HG02571 (cell line): Measurements from ENCODE around the gene CACNG4.
"Not testable (repeated sequence)": the region's sequence is repeated elsewhere in the genome, so short reads cannot be mapped to it uniquely, and the experiment has no call there.

ENCODE experiments used
- ATAC-seq: cut with Tn5 transposase; IDR thresholded peaks from one replicate; pipeline ENCODE4 v1.9.1; 2021; ENCODE audit warnings: mild to moderate bottlenecking, moderate library complexity; ENCODE audit not compliant: unreplicated experiment

CACNG4 gene

DNA sequence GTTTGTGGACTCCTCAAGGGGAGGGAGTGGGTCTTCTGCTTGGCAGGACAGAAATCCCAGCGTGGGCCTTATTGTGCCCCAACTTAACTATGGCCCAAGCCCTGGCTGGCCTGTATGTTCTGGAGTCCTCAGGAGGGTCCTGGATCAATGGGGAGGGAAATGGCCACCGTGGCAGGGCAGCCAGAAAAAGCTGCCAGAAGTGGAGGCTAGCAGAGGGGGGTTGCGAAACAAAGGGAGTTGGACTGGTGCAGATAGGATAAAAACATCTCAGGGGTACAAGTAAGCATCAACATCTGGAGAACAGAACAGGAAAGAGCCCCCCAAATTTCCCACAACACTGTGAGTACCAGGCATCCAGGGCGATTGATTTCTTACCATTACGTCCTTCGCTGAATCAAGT is 76.1 kb downstream of the CACNG4 start:
- no peak for ATAC-seq

- ATAC-seq = not testable (repeated sequence)
Measured at GRCh38 chr17:67041119-67041518, 76.6 kb downstream of the CACNG4 start.

DNA sequence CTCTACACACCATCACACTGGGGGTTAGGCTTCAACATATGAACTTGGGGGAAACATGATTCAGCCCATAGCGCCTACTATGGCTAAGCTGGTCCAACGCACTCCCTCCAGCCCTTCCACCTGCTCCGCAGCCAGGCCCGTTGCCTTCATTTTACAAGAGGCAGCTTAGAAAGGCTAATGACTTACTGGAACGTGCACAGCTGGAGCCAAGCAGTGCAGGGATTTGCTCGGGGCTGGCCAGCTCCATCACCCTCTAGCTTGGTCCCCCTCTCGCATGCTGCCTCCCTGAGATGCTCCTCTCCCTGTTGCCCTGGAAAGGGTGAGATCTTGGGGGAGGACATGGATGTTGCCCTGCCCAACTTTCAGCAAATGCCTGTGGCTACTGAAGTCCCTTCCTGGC is 77.0 kb downstream of the CACNG4 start:
- no peak for ATAC-seq

DNA sequence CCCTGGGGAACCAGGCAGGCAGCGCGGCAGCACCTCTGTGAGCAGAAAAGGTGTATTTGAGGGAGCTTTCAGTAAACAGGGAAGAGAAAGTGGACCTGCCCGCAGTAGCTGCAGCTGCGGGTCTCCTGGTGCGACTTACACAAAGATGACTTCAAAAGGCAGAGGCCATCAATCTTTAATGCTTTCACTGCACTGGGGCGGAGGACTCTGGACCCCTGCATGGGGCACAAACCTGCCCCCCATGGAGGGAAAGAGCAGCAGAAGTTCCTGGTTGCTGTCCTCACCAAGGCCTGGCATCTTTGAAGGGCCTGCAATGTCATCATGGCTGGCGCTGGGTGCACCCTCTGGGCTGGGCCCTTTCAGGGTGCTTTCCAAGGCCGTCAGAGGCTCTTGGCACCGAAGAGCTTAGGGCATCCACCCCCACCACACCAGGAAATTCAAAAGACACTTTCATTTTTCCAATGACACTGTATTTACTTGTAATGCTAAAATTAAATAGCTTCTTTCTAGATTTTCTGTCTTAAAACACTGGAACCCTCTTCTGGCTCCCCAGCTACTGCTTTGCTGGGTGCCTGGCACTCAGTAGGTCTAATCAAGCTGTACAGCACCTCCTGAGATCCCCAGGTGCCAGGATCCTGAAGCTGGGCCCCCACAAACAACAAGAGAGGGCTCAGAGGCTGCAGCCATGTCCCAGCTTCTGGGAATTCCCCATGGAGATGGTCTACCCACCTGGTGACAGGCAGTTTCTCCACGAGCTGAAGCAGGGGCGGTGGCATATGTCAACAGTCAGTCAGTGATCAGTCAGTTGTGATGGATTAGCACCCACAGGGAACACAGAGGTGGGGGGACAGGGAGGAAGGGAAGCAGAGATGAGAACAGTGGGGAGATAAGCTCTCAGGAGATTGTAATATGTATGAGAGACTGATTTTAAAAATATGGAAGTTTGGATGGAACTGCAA is 77.7 kb downstream of the CACNG4 start:
- no peak for ATAC-seq

DNA sequence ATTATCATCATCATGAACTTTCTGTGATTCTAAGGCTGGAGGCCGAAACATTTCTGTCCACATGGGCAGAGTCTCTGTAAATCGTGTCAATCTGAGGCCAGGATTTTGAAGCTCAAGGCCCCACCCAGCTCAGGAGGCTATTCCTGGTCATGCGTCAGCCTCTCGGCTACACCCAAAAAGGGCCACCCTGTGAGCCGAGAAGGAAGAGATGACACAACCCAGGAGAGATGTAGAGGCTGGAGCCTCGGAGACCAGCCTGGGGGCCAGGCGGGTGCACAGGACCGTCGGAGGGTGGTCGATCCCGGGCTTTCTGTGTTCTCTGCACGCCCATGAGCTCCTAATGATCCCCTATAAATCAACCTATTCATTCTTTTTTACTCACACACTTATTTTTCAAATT is 78.8 kb downstream of the CACNG4 start:
- no peak for ATAC-seq

DNA sequence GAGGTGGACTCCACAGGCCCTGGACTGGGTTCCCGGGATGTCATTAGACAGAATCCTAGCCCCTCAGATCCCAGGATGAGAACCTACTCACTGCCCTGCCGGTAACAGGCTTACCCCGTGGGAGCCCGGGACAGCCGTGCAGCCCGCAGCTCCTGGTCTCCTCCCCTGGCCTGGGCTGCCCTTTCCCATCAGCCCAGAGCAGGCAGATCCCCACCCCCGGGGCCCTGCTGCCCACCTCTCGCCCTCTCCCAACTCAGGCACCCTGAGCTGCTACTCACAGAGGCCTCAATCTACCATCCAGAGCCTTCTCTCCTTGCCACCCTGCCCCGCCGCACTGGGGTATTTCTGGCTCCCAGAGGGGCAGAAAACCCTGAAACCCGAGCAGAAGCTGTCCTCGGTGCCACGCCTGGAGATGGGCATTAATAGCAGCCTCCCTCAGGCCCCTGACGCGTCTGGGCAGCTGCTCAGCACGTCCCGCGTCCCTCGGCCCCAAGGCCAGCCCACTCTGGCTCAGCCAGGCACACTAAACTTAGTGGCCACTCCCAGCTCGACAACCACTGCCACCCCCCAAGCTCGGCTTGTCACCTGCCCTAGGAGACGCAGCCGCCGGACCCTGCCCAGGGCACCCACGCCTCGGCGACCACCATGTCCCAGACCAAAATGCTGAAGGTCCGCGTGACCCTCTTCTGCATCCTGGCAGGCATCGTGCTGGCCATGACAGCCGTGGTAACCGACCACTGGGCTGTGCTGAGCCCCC is 79.7 kb downstream of the CACNG4 start, which contains the start of gene CACNG1:
Gene CACNG1, plus strand, starts transcription at position 539 of the 757 bp plus-strand sequence. Its CDS starts 107 bp downstream, at position 646.
- ATAC-seq = no peak

DNA sequence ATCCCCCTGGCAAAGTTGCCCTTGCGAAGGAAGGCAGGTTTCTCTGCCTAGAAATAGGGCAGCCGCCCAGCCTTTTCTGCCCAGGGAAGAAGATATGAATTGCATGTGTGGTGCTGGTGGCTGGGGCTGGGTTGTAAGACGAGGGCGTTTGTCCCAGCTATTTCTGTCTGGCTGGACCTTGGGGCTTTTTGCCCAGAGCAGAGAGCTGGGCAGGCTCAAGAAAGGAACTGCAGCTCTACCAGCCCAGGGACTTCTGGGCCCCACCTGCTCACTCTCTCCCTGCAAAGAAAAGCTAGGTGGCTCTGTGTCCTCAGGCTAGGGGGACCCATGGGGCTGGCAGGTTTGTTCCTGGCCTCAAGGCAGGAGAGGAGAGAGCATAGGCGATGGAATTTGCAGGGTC is 80.4 kb downstream of the CACNG4 start:
- ATAC-seq = no peak

GRCh38 chr17:67046398-67046797 is 81.9 kb downstream of the CACNG4 start:
- no peak for ATAC-seq

DNA sequence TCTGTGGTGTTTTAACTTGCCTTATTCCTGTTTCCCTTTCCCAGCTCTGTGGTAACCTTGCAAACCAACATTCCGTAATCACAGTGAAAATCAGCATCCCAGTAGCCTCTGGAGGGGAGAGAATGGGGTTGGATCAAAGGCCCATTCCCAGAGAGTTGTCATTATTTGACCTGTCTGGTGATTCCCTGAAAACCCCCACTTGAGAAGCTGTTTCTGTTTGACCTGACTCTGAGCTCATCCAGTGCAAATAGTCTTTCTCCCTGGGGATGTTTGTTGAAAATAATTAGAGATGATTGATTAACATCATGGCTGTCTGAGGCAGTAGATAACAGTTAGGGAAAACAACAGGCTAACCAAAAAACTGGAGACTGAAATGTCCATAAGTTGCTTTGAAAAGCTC is 82.9 kb downstream of the CACNG4 start:
- no peak for ATAC-seq

DNA sequence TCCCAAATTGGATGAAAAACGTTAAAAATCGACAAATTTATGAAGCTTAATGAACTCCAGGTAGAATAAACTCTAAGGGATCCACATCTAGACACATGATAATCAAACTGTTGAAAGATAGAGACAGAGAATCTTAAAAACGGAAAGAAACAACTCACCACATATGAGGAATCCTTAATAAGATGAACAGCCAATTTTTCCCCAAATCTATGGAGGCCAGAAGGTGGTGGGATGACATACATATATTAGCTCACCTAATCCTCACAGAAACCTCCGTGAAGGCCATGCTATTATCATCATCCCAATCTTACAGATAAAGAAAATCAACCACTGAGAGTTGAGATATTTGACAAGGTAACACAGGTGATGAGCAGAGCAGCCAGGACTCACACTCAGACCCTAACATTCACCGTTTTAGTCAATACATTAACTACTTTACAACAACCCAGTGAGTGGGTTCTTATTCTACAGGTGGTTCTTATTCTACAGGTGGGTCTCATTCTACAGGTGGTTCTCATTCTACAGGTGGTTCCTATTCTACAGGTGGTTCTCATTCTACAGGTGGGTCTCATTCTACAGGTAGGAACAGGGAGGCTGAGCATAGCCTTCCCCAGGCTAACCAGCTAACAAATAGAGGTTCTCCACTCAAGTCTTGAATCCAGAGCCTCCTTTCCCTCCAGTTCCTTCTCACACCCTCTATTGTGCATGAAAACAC is 84.7 kb downstream of the CACNG4 start:
- no peak for ATAC-seq

GRCh38 chr17:67050066-67050465 is 85.6 kb downstream of the CACNG4 start:
- no peak for ATAC-seq

DNA sequence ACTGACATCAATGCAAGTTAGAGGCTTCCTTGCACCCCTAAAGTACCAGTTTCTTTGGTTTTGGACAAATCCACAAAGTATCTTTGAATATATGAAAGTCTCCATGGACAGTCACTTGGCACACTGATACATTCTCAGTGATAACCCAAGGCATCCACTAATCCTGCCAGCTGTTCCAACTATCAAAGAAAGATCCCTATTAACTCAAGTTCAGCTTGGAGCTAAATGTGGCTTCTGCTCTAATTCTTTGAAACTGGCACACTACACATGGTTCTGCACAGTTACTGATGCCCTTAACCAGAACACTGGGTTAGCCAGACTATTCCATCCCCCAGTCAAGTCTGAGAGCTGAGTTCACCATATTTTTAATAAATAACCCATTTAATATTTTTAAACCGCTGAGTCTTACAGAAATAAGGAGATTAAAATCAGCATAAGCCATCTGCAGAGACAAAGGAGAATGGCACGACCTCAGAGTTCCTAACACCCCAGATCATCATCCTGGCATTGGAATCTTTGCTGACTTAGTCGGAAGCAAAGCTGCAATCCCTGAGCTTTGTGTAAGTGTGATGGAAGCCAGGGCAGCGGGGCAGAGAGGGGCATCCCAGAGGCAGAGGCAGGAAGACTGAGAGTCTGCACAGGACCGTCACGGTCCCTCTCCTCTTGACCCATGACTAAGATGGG is 86.1 kb downstream of the CACNG4 start:
- ATAC-seq = no peak

GRCh38 chr17:67051155-67051538 is 86.6 kb downstream of the CACNG4 start:
- ATAC-seq = no peak

GRCh38 chr17:67051837-67052236 is 87.3 kb downstream of the CACNG4 start:
- ATAC-seq = no peak

- ATAC-seq = no peak
Measured at GRCh38 chr17:67052720-67053437, 88.4 kb downstream of the CACNG4 start.

GRCh38 chr17:67053438-67054000 is 89.0 kb downstream of the CACNG4 start:
- no peak for ATAC-seq

DNA sequence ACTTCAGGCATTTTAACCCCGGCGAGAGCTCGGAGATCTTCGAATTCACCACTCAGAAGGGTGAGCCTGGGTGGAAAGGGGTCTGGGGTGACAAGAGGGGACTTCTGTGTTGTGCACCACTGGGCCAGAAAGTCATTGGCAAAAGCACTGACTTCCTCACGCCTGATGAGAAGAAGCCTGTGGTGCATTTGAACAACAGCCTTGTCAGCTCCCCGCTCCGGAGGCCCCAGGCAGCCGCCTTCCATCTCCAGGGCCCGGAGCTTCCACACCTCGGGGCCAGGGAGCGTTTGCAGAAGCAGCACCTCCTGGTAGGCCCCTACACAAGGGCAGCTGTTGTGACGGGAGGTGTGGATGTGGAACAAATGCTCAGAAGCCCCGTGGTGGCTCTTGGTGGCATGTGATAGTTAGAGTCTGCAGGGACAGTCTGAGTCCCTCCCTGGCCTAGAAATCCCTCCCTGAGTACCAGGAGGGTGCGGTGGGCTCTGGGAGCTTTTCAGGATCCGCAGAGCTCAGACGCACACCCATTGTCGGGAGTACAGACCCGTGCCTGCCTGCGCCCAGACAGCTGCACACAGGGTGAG is 89.6 kb downstream of the CACNG4 start:
- no peak for ATAC-seq

DNA sequence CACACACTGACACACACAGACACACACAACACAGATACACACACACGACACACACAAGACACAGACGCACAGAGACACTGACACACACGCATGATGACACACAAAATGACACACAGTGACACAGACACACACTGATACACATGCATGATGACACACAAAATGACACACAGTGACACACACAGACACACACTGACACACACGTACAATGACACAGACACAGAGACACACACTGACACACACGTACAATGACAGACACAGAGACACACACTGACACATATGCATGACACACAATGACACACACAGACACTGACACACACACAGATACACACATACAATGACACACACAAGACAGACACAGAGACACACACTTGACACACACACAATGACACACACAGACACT is 90.1 kb downstream of the CACNG4 start:
- ATAC-seq = no peak

GRCh38 chr17:67055041-67055443 is 90.5 kb downstream of the CACNG4 start:
- no peak for ATAC-seq
